SKM-1 treated with dmso at 0.1 percent for 144 hours (cell line): ENCODE measurements around the gene PLEK2.

Source experiments
- DNase-seq: peaks from one replicate; lab custom pipeline; 2025; ENCODE audit not compliant: unreplicated experiment; lab: John Stamatoyannopoulos, UW

PLEK2 gene

DNA sequence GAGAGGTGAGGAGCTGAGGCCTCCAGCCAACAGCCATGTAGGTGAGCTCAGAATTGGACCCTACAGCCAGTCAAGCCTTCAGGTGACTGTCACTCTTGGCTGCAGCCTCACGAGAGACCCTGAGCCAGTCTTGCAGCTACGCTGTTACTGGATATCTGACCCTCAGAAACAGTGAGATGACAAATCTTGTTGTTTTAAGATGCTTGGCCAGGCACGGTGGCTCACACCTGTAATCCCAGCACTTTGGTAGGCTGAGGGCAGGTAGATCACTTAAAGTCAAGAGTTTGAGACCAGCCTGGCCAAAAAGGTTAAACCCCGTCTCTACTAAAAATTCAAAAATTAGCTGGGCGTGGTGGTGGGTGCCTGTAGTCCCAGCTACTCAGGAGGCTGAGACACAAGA lies 6.2 kb downstream of the PLEK2 start:
- no peak for DNase-seq

DNA sequence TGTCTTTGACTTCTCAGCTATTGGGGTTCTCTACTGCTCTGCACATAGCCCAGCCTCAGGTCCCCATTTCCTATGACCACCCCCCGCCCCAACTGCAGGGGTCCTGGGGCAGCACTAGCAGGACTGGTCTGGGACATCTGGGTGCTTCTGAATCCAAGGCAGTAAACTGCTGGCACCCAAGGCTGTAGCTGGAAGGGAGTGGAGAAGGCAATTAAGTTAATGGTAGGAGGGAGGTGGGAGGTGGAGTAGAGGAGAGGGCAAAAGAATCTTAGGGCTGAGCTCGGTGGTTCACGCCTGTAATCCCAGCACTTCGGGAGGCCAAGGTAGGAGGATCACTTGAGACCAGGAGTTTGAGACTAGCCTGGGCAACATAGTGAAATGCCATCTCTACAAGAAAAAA lies 11.5 kb downstream of the PLEK2 start:
- no peak for DNase-seq

DNA sequence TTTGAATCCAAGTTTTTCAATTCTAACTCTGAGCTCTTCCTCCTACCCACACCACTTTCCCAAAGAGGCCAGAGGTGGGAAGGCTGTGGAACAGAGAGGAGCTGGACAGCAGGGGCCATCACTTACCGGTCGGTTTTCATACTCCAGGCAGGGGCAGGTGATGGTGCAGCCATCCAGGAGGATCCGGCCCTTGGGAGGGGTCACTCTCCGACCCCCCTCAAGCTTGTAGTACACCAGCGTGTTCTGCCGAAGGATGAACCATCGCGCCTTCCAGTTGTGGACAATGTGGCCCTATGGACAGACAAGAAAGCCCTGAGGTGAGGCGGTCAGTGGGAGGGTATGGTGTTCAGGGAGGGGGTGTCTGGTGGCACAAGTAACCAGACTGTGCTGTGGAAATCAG lies 14.4 kb downstream of the PLEK2 start:
- DNase-seq = no peak

DNA sequence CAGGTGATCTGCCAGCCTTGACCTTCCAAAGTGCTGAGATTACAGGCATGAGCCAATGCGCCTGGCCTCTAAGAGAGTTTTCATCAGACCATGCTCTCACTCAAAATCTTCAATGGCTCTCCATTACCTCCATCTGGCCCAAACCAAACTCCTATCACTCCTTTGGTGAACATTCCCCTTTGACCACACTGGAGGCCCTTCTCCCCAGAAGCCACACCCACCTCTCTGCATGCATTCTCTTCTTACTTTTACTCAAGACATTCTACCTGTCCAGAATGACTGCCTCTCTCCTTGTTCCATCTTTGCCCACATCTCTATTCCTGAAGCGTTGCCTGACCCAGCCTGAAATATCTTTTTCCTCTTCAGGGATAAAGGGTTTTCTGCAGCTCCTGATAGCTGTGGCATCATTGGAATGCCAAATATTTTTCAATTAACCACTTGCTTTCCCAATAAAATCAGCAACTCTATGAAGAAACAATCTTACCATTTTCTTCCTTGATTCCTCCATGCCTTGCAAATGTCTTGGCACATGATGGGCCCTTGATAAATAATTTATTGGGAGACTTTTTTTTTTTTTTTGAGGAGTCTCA lies 15.5 kb downstream of the PLEK2 start:
- no peak for DNase-seq

DNA sequence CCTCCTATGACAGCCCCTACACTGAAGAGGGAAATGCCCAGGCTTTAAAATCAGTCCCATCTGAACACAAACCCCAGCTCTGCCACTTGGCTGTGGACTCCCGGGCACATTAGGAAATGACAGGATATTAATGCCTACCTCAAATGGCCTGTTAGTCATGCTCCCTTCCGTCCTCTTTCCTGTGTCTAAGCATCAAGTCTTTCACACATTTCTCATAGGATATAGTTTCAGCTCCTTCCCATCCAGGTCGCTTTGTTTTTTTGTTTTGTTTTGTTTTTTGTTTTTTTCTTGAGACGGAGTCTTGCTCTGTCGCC lies 16.1 kb downstream of the PLEK2 start:
- no peak for DNase-seq

DNA sequence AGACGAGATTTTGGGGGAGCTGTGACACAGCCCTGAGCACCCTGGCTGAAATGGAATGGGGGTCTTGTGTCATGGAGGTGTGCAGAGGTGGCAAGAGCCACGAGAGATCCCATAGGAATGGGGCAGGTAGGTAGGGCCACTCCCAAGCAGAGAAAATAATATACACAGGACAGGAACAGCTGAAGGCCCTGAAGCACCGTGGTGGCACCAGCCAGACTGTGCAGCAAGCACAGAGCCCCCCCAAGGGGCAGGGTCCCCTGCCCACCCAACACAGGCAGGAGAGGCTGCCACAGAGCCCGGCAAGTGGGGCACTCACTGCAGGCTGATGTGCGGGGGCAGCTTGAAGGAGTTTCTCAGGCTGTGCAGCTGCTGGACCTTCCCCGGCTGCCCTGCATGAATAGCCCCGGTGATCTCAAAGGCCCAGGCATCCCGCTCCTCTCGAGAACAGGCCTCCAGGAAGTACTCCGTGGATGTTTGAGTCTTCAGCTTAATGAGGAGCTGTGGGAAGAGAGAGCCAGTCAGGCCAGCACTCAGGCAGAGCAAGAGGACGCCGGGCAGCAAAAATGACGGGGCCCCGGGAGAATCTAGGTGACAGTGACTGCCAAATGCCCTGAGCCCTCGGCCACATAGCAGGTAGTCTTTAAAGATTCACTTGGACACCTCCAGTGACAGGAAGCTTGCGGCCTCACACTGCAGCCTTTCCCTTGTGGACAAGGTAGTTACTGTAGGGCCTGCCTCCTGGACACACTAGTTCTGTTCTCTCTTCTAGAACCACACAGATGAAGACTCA lies 16.7 kb downstream of the PLEK2 start:
- no peak for DNase-seq

DNA sequence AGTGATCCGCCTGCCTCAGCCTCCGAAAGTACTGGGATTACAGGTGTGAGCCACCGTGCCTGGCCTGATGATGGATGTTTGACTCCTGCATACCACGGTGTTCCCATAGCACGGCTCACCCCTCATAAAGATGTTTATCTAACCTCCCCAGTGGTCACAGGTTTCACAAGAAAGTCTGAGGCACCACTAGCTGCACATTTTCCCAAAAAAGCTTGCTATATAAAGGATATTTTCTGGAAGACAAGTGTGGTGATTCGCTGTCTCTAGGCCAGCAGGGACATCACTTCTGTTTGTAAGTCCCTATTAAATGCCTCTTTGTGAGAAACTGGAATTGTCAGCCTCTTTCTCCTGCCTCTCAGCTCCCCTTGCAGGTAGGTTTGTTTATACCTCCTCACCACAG lies 18.3 kb downstream of the PLEK2 start:
- DNase-seq = no peak

DNA sequence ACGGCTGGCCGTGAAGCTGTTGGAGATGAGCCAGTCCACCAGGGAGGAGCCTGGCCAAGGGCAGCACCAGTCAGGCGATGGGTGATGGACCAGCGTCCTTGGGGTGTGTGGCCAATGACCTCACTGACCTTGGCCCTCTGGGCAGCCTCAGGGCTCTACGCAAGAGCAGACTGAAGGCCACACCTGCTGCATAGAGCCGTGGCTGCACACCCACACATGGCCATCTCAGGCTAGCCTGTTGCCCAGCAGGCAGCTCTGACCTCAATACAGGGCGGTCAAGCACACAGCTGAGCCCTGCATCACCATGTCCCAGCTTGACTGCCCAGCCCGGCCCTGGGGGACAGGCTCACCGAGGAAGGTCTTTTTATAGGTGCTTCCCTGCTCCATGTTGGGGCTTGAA lies 19.2 kb downstream of the PLEK2 start:
- DNase-seq = no peak

DNA sequence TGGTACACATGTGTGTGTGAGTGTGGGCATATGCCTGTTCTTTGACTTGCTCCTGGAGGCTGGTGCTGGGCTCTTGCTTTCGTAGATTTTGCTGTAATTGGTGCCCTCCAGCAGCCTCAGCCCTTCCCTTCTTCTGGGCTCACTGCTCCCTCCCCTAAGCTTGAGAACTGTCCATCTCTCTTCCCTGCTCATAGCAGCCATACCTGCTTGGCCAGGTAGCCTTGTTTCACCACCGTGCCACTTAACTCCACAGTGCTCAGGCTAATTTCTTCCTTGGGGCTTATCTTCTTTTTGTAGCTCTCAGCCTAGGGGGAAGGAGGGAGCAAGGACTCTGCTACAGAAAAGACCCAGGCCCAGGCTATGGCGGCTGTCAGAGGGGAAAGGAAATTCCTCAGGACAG lies 19.8 kb downstream of the PLEK2 start:
- no peak for DNase-seq

DNA sequence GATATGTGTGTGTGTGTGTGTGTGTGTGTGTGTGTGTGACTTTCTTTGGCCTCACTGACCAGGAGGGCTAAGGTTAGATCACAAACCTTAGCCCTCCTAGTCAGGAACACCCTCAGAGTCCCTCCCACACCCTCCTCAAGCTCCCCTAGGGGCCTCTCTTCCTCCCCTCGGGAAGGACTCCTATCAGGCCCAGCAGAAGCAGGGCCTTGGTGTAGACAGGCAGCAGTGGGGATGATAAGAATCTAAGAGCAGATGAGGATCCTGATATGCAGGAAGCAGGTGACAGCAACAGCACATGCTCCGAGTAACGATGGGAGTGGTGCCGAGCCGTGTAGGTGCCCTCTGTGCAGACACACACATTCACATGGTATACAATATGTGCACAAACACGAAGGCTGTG lies 20.7 kb downstream of the PLEK2 start:
- DNase-seq = no peak

DNA sequence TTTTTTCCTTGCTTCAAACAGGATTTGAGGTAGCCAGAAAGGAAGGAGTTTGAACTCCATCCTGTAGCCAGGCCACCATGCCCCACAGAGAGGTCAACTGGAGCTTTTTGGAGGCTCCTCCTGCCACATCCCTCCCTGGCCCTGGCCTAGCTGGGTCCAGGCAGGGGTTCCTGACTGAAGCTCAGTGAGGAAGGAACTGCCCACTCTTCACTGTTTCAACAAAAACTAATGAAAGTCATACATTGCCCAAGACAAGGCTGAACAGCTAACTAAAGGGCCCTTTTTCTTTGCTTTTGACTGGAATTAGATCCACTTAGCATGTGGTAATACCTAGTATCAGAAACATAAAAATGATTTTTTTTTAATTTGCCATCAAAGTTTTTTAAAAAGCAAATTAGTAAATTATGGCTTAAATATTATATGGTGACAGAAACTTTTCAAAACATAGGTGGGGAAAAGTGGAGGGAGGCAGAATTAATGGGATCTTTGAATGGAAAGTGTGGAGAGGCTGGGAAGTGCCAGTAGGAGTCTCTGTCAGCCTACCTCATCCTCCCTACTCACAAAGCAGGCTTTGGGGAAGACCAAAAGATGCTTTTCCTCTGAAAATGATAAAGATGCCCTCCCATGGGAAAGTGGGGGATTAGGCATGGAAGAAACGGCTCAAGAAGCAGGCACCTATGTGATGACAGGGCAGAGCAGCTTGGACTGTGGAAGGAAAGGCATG lies 22.0 kb downstream of the PLEK2 start:
- no peak for DNase-seq

DNA sequence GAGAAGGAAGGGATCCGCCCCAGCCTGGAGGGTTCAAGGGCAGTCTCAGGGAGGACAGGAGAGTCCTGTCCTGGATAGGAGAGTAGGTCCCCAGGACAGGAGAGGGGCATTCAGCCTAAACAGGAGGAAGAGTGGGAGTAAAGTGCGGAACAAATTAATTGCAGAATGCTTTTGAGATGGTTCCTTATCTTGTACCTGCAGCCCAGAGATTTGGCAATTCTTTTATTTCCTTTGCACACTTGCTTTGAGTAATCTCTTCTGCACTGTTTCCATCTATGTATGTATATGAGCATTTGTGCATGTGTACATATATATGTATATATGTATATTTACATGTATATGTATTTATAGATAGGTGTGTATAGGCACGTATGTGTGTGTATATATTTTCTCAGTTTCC lies 22.7 kb downstream of the PLEK2 start:
- DNase-seq = no peak

DNA sequence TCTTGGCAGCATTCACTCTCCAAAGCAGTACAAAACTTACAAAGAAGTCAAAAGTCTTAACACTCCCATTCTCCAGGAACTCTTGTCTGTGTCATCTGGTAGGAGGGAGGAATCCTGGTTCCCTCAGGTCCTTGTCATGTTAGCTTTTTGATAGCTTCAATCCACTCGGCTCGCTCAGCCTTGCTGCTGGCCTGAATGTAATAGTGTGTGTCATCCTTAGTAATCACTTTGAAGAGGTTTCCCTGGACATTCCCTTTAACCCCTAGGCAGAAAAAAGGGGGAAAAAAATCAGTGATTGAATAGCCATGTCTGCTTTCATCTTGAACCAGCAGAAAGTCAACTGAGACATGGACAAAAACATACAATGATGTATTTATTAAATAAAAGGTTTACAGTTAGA lies 24.8 kb downstream of the PLEK2 start:
- DNase-seq = no peak

DNA sequence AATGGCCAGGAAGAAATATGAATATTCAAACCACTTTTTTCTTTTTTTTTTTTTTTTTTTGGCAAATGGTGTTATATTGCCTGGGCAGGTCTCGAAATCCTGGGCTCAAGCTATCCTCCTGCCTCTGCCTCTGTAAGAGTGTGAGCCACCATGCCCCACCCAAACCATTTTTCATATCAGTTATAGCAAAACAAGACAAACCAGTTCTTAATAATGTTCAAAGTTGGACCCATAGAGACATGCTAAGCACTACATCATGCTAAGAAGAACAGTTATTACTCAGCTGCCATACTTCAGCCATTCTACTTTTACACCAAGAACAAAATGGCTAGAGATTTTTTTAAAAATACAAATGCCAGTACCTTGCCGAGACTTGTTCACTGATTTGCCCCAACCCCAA lies 26.3 kb downstream of the PLEK2 start:
- no peak for DNase-seq

DNA sequence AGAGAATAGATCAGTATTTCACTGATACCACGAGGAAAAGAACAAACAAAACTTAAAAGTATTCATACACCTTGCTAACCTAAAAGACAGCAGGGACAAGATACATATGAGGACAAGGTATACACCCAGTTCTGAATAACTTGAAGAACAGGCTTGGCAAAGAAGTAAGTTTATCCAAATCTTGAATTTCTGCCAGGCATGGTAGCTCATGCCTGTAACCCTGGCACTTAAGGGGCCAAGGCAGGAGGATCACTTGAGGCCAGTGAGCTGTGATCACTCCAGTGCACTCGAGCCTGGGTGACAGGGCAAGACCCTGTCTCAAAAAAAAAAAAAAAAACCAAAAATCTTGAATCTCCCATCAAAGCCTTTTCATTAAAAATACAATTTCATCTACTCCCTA lies 26.8 kb downstream of the PLEK2 start:
- DNase-seq = no peak

DNA sequence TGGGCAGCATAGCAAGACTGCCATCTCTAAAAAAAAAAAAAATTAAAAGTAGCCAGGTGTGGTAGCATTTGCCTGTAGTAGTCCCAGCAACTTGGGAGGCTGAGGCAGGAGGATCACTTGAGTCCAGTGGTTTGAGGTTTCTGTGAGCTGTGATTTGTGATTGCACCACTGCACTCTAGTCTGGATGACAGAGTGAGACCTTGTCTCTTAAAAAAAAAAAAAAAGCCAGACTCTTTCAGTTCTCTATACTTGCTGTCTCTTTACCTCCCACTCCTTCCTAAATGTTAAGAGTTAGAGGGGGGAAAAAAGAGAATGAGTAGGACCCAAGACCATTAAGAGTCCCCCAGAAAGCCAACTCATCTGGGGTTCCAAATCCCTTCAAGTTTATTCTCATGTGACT lies 34.0 kb downstream of the PLEK2 start:
- DNase-seq = no peak

DNA sequence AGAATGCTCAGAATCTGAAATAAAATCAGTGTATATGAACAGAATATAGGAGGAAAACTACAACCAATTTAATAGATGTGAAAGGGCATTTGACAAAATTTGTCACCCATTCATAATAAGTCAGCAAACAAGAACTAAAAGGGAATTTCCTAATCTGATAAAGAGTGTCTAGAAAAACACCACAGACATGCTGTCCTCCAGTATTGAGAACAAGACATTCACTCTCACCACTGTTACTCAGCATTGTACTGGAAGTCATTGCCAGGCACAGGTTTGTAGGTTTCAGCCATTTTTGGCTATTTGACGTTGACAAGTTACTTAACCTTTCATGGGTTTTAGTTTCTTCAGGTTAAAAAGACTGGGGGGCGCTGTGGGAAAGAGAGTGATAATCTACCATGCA lies 38.6 kb downstream of the PLEK2 start:
- no peak for DNase-seq

DNA sequence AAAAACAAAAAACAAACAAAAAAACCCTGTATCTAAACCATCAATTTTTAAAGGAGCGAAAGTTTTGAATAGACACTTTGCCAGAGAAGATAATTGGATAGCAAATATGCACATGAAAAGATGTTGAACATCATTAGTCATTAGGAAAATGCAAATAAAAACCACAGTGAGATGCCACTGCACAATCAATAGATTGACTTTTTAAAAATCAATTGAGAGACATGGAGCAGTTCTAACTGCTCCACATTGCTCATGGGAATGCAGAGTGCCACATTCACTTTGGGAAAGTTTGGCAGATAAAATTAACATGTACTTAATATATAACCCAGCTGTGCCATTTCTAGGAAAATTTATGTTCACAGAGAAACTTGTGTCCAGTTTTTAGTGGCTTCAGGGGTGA lies 39.1 kb downstream of the PLEK2 start:
- no peak for DNase-seq

DNA sequence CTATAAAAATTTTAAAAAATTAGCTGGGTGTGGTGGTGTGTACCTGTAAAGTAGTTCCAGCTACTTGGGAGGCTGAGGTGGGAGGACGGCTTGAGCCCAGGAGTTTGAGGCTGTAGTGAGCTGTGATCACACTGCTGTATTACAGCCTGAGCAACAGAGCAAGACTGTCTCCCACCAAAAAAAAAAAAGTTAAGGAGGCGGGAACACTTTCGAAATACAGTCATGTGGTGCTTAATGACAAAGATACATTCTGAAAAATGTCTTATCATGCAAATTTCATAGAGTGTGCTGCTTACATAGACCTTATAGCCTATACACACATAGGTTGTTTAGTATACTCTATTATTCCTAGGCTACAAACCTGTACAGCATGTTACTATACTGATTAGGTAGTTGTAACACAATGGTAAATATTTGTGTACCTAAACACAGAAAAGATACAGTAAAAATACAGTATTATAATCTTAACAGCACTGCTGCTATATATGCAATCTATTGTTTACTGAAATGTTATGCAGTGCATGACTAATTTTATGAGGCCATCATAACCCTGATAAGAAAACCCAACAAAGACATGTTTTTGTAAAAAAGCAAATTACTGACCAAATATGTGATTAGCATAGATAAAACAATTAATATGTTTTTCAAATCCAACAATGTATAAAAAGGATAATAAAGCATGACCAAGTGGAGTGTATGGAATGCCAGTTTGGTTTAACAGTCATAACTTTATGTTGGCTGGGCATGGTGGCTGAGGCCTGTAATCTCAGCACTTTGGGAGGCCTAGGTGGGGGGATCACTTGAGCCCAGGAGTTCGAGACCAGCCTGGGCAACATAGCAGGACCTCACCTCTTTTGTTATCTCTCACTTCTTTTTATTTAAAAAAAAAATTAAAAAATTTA lies 40.5 kb downstream of the PLEK2 start:
- no peak for DNase-seq

DNA sequence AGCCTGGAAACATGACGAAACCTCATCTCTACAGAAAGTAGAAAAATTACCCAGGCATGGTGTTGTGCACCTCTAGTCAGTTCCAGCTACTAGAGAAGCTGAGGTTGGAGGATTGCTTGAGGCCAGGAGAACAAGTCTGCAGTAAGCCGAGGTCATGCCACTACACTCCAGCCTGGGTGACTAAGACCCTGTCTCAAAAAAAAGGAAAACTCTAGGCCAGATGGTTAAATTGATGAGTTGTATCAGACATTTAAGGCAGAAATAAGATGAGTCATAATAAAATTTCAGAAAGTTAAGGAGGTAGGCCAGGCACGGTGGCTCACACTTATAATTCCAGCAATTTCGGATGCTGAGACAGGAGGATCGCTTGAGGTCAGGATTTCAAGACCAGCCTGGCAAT lies 41.1 kb downstream of the PLEK2 start:
- DNase-seq = no peak

DNA sequence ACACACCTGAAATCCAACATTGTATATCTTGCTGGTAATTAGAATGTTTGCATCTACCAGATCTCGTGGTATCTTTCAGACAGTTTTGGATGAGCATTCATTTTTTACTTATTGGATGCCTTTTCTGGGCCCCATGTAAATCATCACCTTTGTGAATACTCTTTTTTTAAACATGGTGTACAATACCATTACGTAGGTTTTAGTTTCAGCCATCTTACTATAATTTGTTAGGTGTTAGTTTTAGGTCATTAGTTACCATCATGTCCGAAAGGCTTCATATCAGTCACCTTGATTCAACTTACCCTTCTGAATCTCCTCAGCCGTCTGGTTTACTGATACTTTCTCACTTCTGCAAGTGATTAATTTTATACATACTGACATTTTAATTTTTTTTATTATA lies 46.5 kb downstream of the PLEK2 start:
- DNase-seq = no peak
